GM08714 (cell line): ENCODE results near the gene BRI3BP.
A peak's percentile ranks its signal among the peaks of the same experiment; 100 is the strongest.
"Not testable (repeated sequence)": the region's sequence is repeated elsewhere in the genome, so short reads cannot be mapped to it uniquely, and the experiment has no call there.

ENCODE experiments used
- H3K4me3 ChIP-seq: fragments of 200-500 bp; sonication (Bioruptor generic); 2 replicates; pipeline ENCODE4 v1.5.1; 2014; ENCODE audit warnings: mild to moderate bottlenecking, low read length, inconsistent platforms
- ZNF274 ChIP-seq: IDR thresholded peaks from 2 replicates; pipeline ENCODE4 v1.6.1; 2012; ENCODE audit warnings: mild to moderate bottlenecking, low read depth, low read length

BRI3BP gene

GRCh38 chr12:124964251-124964650, 29.2 kb upstream of the BRI3BP start:
- H3K4me3 ChIP-seq, result no peak overlapping the region
- TF ChIP-seq ZNF274, result no peak

GRCh38 chr12:124964836-124965462, 28.5 kb upstream of the BRI3BP start:
- no peak for TF ChIP-seq ZNF274
- H3K4me3 ChIP-seq, result no peak overlapping the region

- H3K4me3 ChIP-seq, result no peak overlapping the region
- TF ChIP-seq ZNF274, result no peak
These were observed 26.3 kb upstream of the BRI3BP start for GRCh38 chr12:124967016-124967739.

GRCh38 chr12:124968656-124969055, 24.8 kb upstream of the BRI3BP start:
- no peak for TF ChIP-seq ZNF274

DNA sequence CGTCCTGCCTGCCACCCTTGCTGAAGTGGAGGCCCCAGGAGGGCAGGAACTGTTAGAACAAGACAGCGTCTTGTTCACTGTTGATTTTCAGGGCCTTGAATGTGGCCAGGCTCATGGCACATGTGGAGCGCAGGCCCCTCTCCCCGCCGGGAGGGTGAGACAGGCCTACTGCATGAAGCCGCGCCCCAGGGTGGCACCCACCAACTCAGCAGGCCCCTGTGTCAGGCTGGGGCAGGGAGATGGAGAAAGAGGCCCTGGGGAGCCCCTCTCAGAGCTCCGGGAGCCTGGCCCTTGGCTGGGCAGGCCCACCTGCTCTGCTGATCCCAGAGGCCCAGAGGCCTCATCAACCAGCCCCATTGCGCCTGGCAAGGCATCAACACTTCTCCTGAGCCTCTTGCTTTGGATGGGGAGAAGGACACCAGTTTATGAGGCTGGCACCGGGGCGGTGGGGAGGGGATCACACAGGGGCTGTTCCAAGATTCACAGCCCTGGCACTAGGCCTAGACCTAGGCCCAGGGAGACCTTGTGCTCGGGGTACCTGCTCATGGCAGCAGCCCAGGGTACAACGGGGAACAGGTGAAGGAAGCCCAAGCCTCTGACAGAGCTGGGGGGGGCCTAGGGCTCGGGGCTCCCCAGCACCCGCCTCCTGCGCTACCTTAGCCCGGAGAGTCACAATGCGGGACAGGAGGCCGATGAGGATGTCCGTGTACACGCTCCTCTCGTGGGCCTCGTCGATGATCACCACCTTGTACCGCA, 22.6 kb upstream of the BRI3BP start:
- no peak overlapping the region for H3K4me3 ChIP-seq
- TF ChIP-seq ZNF274, result no peak

More at GRCh38 chr12:124968656-124969055, 24.8 kb upstream of the BRI3BP start:
- H3K4me3 ChIP-seq, result no peak overlapping the region

GRCh38 chr12:124971603-124972002, 21.8 kb upstream of the BRI3BP start:
- no peak for TF ChIP-seq ZNF274

DNA sequence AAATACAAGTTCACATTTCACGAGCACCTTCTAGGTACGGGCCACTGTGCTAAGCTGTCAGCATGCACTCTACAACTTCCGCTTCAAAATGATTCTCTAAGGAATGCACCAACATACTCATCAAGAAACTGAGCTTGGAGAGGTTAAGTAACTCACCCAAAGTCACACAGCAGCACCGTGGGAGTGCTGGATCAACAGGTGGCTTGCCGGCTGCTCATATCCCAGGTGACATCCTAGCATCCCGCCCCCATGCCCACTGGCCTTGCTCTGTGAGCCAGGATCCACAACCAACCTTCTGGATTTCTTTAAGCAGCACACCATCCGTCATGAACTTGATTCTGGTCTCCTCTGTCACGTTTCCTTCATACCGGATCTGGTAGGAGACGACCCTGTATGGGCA, 21.2 kb upstream of the BRI3BP start:
- H3K4me3 ChIP-seq, result no peak overlapping the region
- no peak for TF ChIP-seq ZNF274

More at GRCh38 chr12:124971603-124972002, 21.8 kb upstream of the BRI3BP start:
- no peak overlapping the region for H3K4me3 ChIP-seq

DNA sequence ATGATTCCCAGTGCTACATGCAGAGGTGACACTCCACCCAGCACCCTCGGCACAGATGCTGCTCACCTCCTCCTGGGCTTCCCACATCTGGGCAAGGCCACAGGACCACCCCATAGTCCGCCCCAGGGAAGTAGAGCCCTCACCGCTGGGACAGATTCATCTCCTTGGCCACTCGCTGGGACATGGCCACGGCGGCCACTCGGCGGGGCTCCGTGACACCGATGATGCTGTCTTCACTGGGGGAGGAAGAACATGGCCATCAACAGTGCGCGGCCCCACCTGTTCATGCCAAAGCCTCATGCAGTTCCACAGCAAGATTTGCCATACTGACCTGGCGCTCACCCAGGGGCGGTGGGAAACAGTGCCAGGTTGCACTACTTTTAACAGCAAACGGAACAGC, 18.2 kb upstream of the BRI3BP start:
- no peak for TF ChIP-seq ZNF274
- H3K4me3 ChIP-seq, result no peak overlapping the region

- H3K4me3 ChIP-seq, result no peak overlapping the region
- TF ChIP-seq ZNF274, result no peak
These were observed 16.4 kb upstream of the BRI3BP start for GRCh38 chr12:124976999-124977398.

DNA sequence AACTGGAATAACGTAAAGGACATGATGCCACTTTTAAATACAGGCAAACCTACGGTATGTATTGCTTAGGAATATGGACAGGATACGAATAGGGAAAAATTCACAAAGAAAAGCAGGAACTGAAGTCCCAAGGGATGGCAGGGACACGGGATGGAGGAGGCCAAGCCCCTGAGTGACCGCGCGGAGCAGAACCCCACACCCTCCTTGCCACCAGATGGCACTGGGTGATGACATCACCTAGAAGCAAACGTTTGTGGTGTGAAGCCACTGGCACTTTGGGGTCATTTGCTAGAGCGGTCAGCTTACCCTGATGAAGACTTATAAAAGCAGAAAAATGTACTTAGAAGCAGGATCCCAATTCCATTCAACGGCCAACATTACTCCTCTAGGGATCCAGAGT, 13.9 kb upstream of the BRI3BP start:
- no peak overlapping the region for H3K4me3 ChIP-seq

GRCh38 chr12:124980098-124980892, 13.2 kb upstream of the BRI3BP start:
- no peak for TF ChIP-seq ZNF274
- no peak overlapping the region for H3K4me3 ChIP-seq

More for the DNA sequence above, 13.9 kb upstream of the BRI3BP start:
- no peak for TF ChIP-seq ZNF274

DNA sequence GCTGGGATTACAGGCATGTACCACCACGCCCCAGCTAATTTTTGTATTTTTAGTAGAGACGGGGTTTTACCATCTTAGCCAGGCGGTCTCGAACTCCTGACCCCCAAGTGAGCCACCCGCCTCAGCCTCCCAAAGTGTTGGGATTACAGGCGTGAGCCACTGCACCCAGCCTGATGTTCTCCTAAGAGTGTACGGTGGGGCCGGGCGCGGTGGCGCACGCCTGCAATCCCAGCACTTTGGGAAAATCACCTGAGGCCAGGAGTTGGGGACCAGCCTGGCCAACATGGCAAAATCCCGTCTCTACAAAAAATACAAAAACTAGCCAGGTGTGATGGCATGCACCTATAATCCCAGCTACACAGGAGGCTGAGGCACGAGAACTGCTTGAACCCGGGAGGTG, 6.6 kb upstream of the BRI3BP start:
- H3K4me3 ChIP-seq, result not testable (repeated sequence)

- peak overlapping the region; percentile 58 for H3K4me3 ChIP-seq
- no peak for TF ChIP-seq ZNF274
These were observed 395 bp upstream of the BRI3BP start for GRCh38 chr12:124992874-124993625.
